CD4-positive, alpha-beta T cell treated with Interferon gamma for 1 hour (primary cell): ENCODE results near the gene NXPH4.

ENCODE experiments used
- DNase-seq: peaks from one replicate; pipeline ENCODE4 v3.0.0-alpha.2; 2020

NXPH4 gene

DNA sequence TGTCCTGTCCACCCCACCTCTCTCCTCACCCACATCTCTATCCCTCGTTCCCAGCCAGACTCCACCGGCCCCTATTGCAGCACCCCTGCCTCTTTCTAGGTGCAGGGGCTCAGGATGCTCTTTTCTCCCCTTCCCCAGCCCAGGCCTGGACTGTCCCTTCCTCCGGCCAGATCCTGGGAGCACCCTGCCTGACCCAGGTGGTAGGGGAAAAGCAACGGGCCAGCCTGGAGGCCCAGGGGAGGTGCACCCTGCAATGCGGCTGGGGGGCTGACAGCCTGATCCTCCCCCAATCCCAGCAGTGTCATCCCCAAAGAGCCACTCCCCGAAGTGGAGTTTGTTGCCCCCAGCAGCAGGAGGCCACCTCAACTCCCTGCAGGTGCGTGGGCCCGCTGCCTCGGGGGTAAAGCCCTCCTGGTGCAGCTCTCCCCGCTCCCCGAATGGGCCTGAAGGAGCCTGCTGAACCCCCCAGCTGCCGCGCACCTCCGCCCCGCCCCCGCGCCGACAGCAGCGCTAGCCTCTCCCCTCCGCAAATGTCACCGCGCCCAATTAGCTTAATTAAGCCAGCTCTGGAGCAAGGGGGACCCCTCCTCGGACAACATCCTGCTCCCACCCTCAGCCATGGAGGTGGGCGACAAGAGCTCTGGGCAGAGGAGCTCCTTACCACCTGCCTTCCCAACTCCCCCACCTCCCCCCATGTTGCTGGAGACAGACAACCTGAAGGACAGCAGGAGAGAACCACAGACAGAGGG, 4.7 kb downstream of the NXPH4 start:
- no peak for DNase-seq

DNA sequence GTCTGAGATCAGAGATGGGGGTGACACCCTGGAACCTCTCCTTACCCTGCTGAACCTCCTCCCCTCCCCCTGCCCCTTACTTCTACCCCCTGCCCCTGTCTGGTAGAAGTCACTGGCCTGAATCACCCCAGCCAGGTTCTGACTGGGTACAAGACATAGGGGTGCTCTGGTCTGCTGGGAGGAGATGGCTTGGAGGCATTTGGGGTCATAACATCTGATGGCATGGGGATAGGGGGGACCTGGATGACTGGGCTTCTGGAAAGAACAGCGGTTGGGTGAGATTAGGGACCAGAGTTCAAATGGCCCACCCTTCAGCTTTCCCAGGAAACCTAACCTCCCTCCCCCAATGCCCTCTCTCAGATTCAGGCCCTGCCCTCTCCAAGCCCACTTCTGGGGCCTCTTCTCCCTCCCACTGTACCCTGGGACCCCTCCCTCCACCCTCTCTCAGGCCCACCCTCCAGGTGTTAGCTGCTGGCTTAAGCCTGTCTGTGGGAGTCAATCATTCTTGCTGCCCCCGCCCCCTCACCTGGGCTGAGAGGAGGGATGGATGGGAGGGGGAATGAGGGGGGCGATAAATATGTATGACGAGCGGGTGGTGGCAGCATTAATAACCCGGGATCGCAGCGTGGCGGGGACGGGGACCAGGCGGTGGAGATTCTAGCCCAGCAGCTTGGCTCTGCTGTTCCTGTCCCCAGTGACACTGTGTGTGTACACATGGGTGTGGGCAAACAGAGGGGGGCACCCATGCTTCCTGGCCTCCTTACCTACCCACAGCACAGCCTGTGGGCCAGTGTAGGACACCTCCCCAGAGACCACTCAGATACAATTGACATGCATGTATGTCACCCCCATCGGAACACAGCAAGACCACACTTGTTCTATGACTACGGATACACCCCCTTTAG, 5.9 kb downstream of the NXPH4 start:
- DNase-seq, result no peak

DNA sequence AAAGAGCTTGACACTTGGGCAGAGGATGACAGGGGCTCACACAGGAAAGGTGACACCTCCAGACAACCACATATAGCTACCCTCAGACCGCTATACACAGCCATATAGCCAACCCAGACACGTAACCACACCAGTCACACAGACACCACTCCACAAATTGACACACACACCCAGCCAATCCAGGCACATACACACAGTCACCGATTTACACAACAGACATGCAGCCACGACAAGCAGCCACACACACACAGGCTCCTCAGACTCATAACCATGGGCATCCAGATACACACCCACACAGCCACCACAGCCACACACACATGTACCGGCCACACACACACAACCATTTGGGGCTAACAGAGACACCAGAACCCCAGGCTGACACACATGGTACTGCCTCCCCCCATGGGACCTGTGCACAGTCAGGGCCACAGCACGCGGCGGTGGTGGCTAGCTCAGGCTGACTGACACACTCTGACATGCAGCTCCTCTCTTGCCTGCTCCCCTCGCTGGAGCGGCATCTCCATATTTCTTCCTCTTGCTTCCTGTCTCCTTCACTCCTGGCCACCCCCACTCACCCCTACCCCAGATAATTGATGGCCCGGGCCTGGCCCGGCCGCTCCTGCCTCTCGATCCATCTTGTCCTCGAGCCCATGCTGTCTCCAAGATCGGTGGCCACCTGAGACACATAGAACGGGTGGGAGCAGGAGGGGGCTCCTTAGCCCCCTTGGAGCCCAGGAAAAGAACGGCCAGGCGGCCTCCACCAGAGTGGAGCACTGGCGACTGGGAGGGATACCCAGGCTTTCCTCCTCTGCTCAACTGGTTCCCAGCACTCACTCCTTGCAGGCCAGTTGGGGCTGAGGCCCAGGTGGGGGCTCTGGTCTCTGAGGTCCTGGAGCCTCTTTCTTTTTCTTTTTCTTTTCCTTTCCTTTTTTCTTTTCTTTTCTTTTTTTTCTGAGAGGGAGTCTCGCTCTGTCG, 6.9 kb downstream of the NXPH4 start:
- DNase-seq, result peak; percentile 63

DNA sequence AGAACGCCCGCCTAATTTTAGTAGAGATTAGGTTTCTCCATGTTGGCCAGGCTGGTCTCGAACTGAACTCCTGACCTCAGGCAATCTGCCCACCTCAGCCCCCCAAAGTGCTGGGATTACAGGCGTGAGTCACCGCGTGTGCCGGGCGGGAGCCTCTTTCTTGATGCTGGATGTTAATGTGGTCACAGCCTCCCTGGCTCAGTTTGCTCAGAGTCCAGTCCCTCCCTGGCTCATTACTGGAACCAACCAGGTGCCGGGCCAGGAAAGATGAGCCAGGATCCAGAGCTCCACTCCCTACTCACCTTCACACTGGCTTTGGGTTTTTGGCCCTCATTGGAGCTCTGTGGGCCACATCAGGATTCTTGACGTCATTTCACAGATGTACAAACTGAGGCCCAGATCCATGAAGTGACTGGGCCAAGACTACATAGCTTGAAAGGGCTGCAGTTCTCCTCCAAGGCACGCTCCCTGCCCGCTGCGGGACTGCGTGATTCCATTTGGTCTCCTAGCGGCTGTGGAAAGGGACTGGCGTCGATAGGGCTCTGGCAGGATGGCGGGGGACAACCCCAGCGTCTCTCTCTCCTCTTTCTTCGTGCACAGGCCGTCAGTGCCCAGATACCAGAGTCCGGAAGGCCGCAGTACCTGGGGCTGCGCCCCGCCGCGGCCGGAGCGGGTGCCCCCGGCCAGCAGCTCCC, 7.8 kb downstream of the NXPH4 start:
- DNase-seq, result no peak

DNA sequence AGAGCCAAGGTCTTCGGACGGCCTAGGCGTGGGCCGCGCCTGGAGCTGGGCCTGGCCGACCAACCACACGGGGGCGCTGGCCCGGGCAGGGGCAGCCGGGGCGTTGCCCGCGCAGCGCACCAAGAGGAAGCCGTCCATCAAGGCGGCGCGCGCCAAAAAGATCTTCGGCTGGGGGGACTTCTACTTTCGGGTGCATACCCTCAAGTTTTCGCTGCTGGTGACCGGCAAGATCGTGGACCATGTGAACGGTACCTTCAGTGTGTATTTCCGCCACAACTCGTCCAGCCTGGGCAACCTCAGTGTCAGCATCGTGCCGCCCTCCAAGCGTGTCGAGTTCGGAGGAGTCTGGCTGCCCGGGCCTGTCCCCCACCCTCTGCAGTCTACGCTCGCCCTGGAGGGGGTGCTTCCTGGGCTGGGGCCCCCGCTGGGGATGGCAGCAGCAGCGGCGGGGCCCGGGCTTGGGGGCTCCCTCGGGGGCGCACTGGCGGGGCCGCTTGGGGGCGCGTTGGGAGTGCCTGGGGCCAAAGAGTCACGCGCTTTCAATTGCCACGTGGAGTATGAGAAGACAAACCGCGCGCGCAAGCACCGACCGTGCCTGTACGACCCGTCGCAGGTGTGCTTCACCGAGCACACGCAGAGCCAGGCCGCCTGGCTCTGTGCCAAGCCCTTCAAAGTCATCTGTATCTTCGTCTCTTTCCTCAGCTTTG, 8.5 kb downstream of the NXPH4 start:
- DNase-seq, result peak; percentile 73

DNA sequence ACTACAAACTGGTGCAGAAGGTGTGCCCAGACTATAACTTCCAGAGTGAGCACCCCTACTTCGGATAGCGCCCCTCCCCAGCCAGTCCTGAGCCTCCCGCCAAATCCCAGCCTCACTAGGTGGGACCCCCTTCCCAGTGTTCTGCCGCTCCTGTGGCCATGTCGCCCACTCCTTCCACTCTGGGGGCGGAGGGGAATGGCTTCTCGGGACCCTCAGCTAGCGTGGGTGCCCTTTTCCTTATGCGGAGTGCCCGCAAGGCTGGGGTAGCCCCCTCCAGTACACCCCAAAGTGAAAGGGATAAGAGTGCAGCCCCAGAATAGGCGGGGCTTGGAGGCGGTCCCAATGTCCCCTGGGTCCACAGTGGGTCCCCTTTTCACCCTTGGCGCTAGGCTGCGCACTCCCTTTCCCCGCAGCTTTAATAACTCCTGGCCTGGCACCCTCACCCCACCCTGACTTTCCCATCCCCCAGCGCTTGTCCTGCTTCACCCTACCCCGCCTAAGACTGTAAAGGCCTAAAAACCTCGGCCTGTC, 9.2 kb downstream of the NXPH4 start:
- DNase-seq, result no peak

DNA sequence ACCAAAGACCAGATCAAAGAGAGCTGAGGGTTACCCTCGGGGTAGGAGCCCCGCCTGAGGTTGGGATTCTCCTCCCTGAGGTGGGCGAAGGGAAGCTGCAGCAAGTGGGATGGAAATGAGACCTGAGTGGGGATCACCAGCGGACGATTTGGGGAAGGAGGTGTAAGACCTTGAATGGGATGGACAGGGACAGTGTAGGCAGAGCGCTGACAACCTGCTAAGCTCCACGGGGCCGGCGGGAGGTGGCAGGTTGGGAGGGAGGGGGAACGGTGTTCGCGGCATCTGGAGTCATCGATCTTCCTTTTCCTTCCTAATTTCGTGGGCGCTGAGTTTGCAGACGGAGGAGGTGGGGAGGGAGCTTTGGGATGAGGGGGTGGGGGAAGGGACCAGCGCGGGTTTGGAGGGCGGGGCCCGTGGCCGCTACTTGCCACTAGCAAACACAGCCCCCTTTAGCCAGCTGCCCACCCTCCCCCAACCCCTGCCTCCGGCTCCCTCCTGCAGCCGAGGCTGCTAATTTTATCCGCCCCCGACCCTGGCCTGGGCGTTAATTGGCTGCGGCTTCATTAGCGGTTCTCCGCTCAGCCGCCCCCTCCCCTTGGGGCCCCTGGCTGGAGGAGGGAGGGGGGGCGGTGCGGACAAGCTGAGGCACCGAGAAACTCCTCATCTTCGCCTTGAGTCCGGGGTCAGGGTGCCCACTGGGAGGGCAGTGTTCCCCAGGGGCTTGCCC, 10.2 kb downstream of the NXPH4 start:
- no peak for DNase-seq

DNA sequence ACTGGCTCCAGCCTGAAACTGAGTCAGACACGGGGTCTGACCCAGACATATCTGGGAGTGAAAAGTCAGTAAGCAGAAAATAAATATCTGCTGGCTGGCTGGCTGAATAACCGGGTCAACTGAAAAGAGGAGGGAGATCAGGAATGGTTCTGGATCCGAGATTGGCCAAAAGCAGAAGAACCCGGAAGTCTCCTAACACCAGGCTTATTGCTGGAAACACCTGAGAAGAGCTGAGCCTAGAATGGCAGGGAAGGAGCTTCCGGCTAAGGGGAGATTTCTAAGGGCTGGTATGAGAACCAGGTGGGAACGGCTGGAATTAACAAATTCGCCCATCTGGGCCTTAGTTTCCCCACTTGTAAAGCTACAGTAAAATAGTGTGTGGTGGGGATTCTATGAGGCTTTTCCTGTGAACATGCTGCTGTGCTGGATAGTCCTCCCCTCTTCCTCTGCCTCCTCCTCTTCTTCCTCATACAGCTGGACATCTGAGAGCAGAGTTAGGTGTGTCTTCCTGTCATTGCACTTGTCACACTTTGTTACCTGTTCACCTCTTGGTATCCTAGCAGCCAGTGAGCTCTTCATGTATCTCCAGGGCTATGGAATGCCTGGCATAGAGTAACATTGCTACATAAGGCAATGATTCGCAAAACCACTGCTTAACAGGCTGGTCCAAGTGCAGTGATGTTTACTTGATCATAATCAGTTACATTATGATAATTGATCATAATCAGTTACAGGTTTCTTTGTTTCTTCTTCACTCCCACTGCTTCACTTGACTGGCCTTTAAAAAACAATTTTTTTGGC, 10.9 kb downstream of the NXPH4 start:
- DNase-seq, result no peak

DNA sequence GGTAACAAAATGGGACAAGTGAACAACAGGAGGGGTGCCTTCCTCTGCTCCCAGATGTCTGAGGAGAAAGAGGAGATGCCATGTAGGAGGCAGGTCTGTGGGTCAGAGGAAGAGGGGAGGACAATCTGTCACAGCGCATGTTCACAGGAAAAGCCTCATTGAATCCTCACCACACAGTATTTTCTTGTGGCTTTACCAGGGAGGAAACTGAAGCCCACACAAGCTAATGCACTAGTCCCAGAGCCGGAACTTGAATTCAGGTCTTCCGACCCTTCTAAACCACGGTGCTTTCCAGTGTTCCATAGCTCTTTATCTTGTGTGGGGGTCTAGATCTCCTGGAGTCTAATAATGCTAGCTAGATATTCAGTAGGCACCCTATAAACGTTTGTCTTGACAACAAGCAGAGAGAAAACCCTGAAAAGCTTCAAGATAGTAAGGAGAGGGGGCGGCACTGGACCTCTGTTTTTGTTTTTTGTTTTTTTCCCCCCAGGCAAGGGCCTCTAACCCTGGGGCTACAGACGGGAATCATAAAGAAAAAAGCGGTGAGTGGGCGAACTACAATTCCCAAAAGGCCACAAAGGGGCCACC, 12.5 kb downstream of the NXPH4 start:
- DNase-seq, result no peak

DNA sequence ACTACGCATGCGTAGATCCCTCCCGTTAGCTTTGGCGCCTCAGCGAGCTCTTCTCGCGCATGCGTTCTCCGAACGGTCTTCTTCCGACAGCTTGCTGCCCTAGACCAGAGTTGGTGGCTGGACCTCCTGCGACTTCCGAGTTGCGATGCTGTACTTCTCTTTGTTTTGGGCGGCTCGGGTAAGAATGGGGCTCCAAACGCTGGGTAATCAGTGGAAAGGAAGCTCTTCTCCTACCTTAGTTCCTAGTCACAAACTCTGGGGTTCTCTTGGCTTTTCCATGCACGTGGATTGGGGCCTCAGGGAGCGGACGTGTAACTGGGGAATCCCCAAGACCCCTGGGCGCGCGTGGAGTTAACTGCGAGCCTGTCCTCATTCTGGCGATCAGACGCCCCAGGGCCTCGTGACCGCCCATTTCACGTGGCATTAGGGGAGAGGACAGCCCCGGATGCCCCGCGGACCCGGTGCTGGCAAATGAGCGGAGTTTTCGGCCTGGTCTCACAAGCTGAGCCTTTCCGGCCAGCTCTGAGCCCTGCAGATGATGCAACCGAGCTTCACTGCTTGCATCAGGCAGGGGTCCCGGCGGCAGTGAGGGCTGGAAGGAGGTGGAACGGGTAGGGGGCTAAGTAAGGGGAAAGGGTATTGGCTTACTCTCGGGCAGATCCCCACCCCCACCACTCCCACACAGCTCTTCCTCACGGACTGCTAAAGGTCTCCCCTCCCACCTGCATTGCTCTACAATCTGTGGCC, 13.2 kb downstream of the NXPH4 start, which contains the start of gene SHMT2:
SHMT2 (plus strand) TSS at position 78 of the 747 bp plus-strand sequence; CDS start at position 146, 68 bp downstream.
- DNase-seq, result peak; percentile 94

DNA sequence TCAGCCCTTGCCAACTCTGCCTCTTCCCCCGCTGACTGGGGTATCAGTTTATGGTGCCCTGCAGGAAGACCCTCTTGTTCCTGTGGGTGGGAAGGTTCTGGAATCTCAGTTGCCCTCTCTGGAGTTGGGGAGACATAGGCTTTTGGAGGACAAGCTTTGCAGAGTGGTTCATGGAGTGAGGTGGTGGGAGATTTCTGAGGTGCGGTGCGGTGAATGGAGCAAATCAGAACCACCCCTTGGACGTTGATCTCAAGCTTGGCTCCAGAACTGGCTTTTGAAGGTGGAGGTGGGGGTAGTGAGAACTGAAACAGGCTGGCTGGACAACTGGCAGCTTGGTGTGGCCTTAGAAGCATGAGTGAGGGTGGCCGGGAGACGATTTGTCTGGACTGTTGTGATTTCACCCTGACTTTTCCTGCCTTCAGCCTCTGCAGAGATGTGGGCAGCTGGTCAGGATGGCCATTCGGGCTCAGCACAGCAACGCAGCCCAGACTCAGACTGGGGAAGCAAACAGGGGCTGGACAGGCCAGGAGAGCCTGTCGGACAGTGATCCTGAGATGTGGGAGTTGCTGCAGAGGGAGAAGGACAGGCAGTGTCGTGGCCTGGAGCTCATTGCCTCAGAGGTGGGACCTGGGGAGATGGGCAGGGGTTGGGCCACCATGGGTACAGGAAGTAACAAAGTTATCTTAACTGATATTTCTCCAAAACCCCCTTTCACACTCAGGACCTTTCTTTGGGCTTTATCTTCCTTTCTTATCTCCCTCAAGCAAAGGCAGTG, 14.0 kb downstream of the NXPH4 start:
- DNase-seq, result no peak

DNA sequence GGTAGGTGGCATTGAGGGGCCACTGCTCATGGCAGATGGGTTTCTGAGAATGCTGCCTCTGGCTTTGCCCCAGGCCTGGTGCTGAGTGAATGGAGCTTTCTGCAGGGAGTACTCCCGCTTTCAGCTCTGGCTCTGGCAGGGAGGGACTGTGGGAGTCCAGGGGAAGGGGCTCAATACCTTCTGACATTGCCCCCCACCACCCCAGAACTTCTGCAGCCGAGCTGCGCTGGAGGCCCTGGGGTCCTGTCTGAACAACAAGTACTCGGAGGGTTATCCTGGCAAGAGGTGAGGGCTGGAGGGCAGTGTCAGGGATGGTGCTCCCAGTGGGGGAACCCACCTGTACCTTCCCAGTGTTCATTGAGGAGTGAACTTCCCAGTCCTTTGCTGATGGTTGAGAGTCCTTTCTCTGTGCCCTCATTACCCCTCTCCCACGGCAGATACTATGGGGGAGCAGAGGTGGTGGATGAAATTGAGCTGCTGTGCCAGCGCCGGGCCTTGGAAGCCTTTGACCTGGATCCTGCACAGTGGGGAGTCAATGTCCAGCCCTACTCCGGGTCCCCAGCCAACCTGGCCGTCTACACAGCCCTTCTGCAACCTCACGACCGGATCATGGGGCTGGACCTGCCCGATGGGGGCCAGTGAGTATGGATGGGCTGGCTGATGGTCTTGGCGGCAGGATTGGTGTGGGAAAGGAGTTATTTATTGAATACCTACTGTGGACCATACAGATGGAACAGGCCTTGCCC, 14.9 kb downstream of the NXPH4 start:
- DNase-seq, result no peak

DNA sequence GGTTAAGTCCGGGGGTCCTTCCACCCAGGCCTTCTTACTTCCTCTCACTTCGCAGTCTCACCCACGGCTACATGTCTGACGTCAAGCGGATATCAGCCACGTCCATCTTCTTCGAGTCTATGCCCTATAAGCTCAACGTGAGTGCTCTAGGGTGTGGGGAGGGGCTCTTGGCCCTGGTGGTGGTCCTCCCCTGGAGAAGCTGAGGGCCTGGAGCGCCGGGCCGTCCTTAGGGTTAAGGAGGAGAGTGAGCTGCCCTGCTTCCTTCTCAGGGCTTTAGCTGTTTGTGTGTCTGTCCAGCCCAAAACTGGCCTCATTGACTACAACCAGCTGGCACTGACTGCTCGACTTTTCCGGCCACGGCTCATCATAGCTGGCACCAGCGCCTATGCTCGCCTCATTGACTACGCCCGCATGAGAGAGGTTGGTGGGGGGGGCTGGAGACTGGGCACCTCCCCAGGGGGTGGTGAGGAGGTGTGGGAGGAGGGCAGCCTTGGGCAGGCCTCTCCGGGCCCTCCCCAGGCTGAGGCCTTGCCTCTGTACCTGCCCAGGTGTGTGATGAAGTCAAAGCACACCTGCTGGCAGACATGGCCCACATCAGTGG, 15.7 kb downstream of the NXPH4 start:
- DNase-seq, result no peak

DNA sequence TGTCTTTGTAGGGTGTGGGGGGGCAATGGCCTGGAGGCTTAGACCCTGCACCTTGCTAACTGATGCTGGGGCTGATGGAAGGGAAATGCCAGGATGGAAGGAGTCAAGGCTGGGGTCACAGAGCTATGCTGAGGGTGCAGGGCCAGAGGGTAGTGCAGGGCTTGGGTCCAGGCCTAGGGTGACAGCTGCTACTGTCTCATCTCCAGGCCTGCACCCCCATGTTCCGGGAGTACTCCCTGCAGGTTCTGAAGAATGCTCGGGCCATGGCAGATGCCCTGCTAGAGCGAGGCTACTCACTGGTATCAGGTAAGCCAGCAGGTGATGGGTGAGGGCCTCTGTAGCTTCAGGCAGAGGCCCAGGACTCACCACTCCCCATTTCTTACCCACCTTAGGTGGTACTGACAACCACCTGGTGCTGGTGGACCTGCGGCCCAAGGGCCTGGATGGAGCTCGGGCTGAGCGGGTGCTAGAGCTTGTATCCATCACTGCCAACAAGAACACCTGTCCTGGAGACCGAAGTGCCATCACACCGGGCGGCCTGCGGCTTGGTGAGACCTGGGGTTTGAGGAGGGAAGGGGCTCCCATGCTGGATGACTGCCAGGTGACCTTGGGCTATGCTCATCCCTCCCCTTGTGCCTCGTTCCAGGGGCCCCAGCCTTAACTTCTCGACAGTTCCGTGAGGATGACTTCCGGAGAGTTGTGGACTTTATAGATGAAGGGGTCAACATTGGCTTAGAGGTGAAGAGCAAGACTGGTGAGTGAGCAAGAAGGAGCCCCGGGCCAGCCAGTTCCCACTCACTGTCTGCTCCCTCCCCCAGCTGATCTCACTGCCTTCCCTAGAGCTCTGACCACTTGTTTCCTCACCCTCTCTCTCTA, 17.0 kb downstream of the NXPH4 start:
- DNase-seq, result no peak

DNA sequence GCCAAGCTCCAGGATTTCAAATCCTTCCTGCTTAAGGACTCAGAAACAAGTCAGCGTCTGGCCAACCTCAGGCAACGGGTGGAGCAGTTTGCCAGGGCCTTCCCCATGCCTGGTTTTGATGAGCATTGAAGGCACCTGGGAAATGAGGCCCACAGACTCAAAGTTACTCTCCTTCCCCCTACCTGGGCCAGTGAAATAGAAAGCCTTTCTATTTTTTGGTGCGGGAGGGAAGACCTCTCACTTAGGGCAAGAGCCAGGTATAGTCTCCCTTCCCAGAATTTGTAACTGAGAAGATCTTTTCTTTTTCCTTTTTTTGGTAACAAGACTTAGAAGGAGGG, 17.6 kb downstream of the NXPH4 start:
- no peak for DNase-seq
